Keratinocyte (primary cell): ENCODE results near the gene C4orf17. TPM values are rescaled to one million over a fixed set of nuclear protein-coding genes. Genes with fewer than 3 reads are reported as not detected.

Experiments used
- DNase-seq: peaks from one replicate; pipeline ENCODE4 v3.0.0-alpha.2; 2011; ENCODE audit warnings: low read depth, missing footprints, low spot score
- FAIRE-seq: peaks from 2 replicates; lab custom pipeline; 2011; peaks lifted over from hg19 to GRCh38; lab: Jason Lieb, UNC
- H2AFZ ChIP-seq: 2 replicates; pipeline ENCODE4 v1.6.0; 2012; ENCODE audit warnings: low read length, control low read depth, inconsistent platforms; ENCODE audit not compliant: control insufficient read depth
- H3K27ac ChIP-seq: 2 replicates; pipeline ENCODE4 v1.5.1; 2011; ENCODE audit warnings: low read length; ENCODE audit not compliant: control insufficient read depth, insufficient read depth
- H3K27me3 ChIP-seq: 3 replicates; pipeline ENCODE4 v1.6.0; 2011; ENCODE audit warnings: low read length; ENCODE audit not compliant: control insufficient read depth, insufficient read depth; ENCODE audit errors: extremely low read depth
- H3K36me3 ChIP-seq, 2 experiments: 2 replicates in 1 of 2; 3 replicates in 1 of 2; pipeline ENCODE4 v1.5.1; 2011; ENCODE audit warnings: low read length in 2 of 2, mild to moderate bottlenecking in 1 of 2; ENCODE audit not compliant: control insufficient read depth in 2 of 2, insufficient read depth in 2 of 2; ENCODE audit errors: extremely low read depth in 1 of 2
- H3K4me1 ChIP-seq: 3 replicates; pipeline ENCODE4 v1.5.1; 2011; ENCODE audit warnings: low read length; ENCODE audit not compliant: control insufficient read depth, insufficient read depth; ENCODE audit errors: extremely low read depth
- H3K4me2 ChIP-seq: 3 replicates; pipeline ENCODE4 v1.6.0; 2011; ENCODE audit warnings: low read depth, low read length; ENCODE audit not compliant: control insufficient read depth, insufficient read depth; ENCODE audit errors: extremely low read depth
- H3K4me3 ChIP-seq, 3 experiments: fragments of 200-600 bp in 1 of 3; sonication (generic) in 1 of 3; 2 replicates in 2 of 3; 3 replicates in 1 of 3; pipeline ENCODE4 v1.5.1; 2011 to 2016; ENCODE audit warnings: low read length in 3 of 3, mild to moderate bottlenecking in 3 of 3, control low read depth in 2 of 3, inconsistent platforms in 1 of 3, low read depth in 1 of 3, mixed read lengths in 1 of 3, mixed run types in 1 of 3, moderate library complexity in 1 of 3; ENCODE audit not compliant: control insufficient read depth in 2 of 3, insufficient read depth in 2 of 3; ENCODE audit errors: extremely low read depth in 1 of 3
- H3K79me2 ChIP-seq: 2 replicates; pipeline ENCODE4 v1.6.0; 2012; ENCODE audit warnings: low read length; ENCODE audit not compliant: control insufficient read depth, insufficient read depth
- H3K9ac ChIP-seq: 3 replicates; pipeline ENCODE4 v1.6.0; 2011; ENCODE audit warnings: low read length; ENCODE audit not compliant: control insufficient read depth, insufficient read depth; ENCODE audit errors: extremely low read depth
- H3K9me1 ChIP-seq: 3 replicates; pipeline ENCODE4 v1.6.0; 2011; ENCODE audit warnings: low read length; ENCODE audit not compliant: control insufficient read depth, insufficient read depth; ENCODE audit errors: extremely low read depth
- H3K9me3 ChIP-seq: 2 replicates; pipeline ENCODE4 v1.5.1; 2012; ENCODE audit warnings: low read depth, low read length; ENCODE audit not compliant: control insufficient read depth
- H4K20me1 ChIP-seq: 3 replicates; pipeline ENCODE4 v1.6.0; 2011; ENCODE audit warnings: low read length; ENCODE audit not compliant: control insufficient read depth, insufficient read depth; ENCODE audit errors: extremely low read depth
- EZH2 ChIP-seq: IDR thresholded peaks from one replicate; pipeline ENCODE4 v1.6.1; 2012; ENCODE audit warnings: inconsistent platforms, mild to moderate bottlenecking, low read length, moderate library complexity
- dilution Hi-C: fragments of 300-500 bp; cut with MboI; formaldehyde crosslinking; loops from one replicate; pipeline ENCODE4 v1.7.0; 2020; ENCODE audit warnings: low sequenced_read_pairs; ENCODE audit not compliant: extremely low pct_ligation_motif_present
- polyA plus RNA-seq, 5 experiments: library from polyadenylated mRNA; depleted of rRNA in 3 of 5; stranded (reverse) in 3 of 5; stranded (forward) in 1 of 5; unstranded in 1 of 5; fragments of >200 nt; gene quantifications; 1 replicate in 1 of 5; 2 replicates in 3 of 5; 3 replicates in 1 of 5; pipeline versions ENCODE4 v1.2.1 to v1.2.3, GENCODE V29; 2011 to 2012; ENCODE audit warnings: missing spikeins in 2 of 5, low read depth in 1 of 5, low replicate concordance in 1 of 5
- TF ChIP-seq, protein P1 (sequence below), 3 experiments: IDR thresholded peaks in 1 of 3; conservative IDR thresholded peaks in 1 of 3; optimal IDR thresholded peaks in 1 of 3; 2 replicates in 2 of 3; 3 replicates in 1 of 3; pipeline versions ENCODE3 to v1.5.1; 2011; ENCODE audit warnings: low read length in 3 of 3, mild to moderate bottlenecking in 3 of 3, moderate library complexity in 2 of 3, control low read depth in 1 of 3, inconsistent platforms in 1 of 3; ENCODE audit not compliant: insufficient read depth in 2 of 3; ENCODE audit errors: extremely low read depth in 1 of 3

C4orf17 gene
- polyA plus RNA-seq, 1 donor (not counting 4 experiments of a cell fraction or from before 2014, with no cell fraction given), result not detected

DNA sequence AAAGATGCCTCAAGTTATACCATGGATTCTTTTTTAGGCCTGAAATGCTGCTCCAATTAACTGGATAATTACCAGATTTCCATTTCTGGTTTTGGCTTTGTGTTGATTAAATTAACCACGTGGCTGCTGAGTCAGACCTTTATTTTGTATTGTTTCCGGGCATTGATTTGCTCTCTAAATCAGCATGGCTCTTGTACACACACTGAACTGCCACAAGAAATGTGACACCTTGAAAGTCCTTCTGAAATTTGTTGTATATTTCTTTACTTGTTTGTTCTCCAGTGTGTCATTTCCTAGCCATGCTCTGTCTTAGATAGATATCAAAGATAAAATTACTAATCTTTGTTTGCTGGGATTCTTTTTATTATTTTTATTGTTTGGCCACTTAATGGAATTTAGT is 75.5 kb downstream of the C4orf17 start:
- TF ChIP-seq, protein P1, sequence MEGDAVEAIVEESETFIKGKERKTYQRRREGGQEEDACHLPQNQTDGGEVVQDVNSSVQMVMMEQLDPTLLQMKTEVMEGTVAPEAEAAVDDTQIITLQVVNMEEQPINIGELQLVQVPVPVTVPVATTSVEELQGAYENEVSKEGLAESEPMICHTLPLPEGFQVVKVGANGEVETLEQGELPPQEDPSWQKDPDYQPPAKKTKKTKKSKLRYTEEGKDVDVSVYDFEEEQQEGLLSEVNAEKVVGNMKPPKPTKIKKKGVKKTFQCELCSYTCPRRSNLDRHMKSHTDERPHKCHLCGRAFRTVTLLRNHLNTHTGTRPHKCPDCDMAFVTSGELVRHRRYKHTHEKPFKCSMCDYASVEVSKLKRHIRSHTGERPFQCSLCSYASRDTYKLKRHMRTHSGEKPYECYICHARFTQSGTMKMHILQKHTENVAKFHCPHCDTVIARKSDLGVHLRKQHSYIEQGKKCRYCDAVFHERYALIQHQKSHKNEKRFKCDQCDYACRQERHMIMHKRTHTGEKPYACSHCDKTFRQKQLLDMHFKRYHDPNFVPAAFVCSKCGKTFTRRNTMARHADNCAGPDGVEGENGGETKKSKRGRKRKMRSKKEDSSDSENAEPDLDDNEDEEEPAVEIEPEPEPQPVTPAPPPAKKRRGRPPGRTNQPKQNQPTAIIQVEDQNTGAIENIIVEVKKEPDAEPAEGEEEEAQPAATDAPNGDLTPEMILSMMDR (optimal IDR thresholded peaks at IDR 0.05 in 1 of 3, IDR thresholded peaks at IDR 0.05 in 1 of 3, conservative IDR thresholded peaks at IDR 0.05 in 1 of 3; ENCODE audit: extremely low read depth in 1 of 3, insufficient read depth in 2 of 3, low read length in 3 of 3), result no peak
- no peak for TF ChIP-seq EZH2
- DNase-seq, result no peak
- H3K9me3 ChIP-seq, result no peaks in the 10 kb centered on the region
- H4K20me1 ChIP-seq, result no peaks in the 10 kb centered on the region
- no peak overlapping the region for H3K9ac ChIP-seq
- no peaks in the 10 kb centered on the region for H3K79me2 ChIP-seq
- H3K9me1 ChIP-seq, result no peaks in the 10 kb centered on the region
- H3K27me3 ChIP-seq, result peaks cover 4% of the 10 kb centered on the region
- H3K4me2 ChIP-seq, result no peak overlapping the region
- dilution Hi-C loops, result no loop called here
- no peaks in the 10 kb centered on the region for H3K36me3 ChIP-seq
- FAIRE-seq, result no peak
- no peak overlapping the region for H3K27ac ChIP-seq
- no peaks in the 10 kb centered on the region for H3K4me1 ChIP-seq
- no peak overlapping the region for H3K4me3 ChIP-seq
- H2AFZ ChIP-seq, result no peak overlapping the region

DNA sequence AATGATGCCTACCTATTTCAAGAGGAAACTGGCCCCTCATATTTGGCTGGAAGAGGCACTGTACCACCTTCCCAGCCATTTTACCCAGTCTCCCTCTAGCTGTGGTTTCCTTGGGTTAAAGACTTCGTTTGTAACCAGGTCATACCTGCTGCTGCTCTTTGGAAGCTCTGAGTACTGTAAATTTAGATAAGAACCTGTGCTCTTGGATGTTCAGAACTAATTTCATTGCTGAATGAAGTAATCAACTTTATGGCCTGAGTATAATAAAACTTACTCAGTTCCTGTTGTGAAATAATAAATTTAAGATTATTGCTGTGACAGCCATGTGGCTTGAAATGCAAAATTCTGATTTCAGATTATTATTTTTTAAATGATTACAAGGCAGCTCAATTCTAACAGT is 76.0 kb downstream of the C4orf17 start:
- Histone ChIP-seq H3K27me3 (peaks cover 1% of the 10 kb centered on the region), H4K20me1 (no peaks in the 10 kb centered on the region), H3K36me3 (no peaks in the 10 kb centered on the region), H3K4me2 (no peak overlapping the region), H2AFZ (no peak overlapping the region), H3K27ac (no peak overlapping the region), H3K9me3 (no peaks in the 10 kb centered on the region), H3K4me1 (no peaks in the 10 kb centered on the region), H3K79me2 (no peaks in the 10 kb centered on the region), H3K9ac (no peak overlapping the region), H3K4me3 (no peak overlapping the region), H3K9me1 (no peaks in the 10 kb centered on the region)
- TF ChIP-seq, protein P1 (optimal IDR thresholded peaks at IDR 0.05 in 1 of 3, IDR thresholded peaks at IDR 0.05 in 1 of 3, conservative IDR thresholded peaks at IDR 0.05 in 1 of 3; ENCODE audit: extremely low read depth in 1 of 3, insufficient read depth in 2 of 3, low read length in 3 of 3), result no peak
- TF ChIP-seq EZH2, result no peak
- DNase-seq (no peak), FAIRE-seq (no peak)
- dilution Hi-C loops, result no loop called here
